HG03457 (cell line): ENCODE measurements around the gene CD24.
"Not testable (repeated sequence)": the region's sequence is repeated elsewhere in the genome, so short reads cannot be mapped to it uniquely, and the experiment has no call there.

ENCODE experiments used
- ATAC-seq: cut with Tn5 transposase; IDR thresholded peaks from one replicate; pipeline ENCODE4 v1.9.1; 2021; ENCODE audit warnings: moderate number of reproducible peaks; ENCODE audit not compliant: unreplicated experiment

CD24 gene

GRCh38 chr6:106970769-106971168 lies 3.8 kb downstream of the CD24 start:
- ATAC-seq: not testable (repeated sequence)

- ATAC-seq: no peak
Observed at GRCh38 chr6:106967936-106968555, 6.5 kb downstream of the CD24 start.

- no peak for ATAC-seq
Observed at GRCh38 chr6:106966671-106967640, 7.6 kb downstream of the CD24 start.

- ATAC-seq: no peak
Observed at GRCh38 chr6:106966229-106966628, 8.3 kb downstream of the CD24 start.

GRCh38 chr6:106964954-106965353 lies 9.6 kb downstream of the CD24 start:
- no peak for ATAC-seq

- no peak for ATAC-seq
Observed at GRCh38 chr6:106964099-106964498, 10.4 kb downstream of the CD24 start.

- no peak for ATAC-seq
Observed at GRCh38 chr6:106963544-106963943, 11.0 kb downstream of the CD24 start.

GRCh38 chr6:106961801-106962200 lies 12.7 kb downstream of the CD24 start:
- ATAC-seq: no peak

GRCh38 chr6:106961136-106961535 lies 13.4 kb downstream of the CD24 start:
- no peak for ATAC-seq

DNA sequence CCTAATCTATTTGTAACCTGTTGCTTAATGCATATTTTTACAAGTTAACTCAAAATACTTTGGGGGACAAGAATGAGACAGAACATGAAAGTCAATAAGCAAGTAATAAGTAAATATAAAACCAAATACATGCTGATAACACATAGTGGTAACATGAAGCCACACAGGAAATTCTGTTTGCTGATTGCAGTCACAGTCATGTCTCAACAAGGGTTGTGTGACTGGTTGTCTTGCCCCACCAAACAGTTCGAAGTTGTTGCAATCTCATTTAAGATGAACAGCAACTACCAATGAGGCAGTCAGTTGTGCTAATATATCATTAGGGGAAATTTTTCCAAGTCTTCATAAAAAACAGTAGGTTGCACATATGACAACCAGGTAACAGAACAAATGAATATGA lies 14.5 kb downstream of the CD24 start:
- ATAC-seq: no peak

- no peak for ATAC-seq
Observed at GRCh38 chr6:106939848-106940247, 34.7 kb downstream of the CD24 start.

DNA sequence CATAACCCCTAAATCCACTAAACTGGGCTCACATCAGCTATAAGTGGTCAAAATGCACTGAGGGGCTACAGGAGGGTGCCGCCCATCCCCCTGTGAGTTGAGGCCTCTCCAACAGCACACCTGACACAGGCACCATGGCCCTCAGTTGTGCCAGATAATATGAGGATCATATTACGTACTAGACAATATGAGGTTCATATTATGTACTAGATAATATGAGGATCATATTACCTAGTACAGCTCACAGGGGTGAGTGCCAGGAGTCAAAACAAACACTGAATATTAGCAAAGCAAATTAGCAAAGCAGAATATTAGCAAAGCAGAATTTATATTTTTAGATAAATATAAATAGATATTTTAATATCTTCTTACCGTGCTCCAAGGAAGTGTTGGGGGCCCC lies 35.3 kb downstream of the CD24 start:
- ATAC-seq: no peak

GRCh38 chr6:106927531-106928398 lies 46.8 kb downstream of the CD24 start:
- ATAC-seq: no peak

DNA sequence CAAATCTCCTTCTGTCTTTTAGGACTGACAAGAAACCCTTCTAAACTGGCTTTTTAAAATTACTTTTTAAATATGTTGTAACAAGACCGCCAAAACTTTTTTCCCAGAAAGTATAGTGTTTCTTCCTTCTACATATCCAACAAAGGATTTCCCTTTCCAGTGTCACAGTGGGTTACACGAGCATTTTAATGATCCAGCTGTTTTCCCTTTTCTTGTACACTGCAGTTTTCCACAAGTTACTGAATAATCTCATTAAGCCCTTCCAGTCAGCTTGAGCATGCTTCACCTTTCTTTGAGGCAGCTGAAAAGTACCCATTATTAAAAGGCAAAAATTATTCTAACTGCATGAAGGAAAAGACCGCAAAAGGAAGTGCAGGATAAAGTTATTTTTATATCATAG lies 48.6 kb downstream of the CD24 start:
- ATAC-seq: no peak

- no peak for ATAC-seq
Observed at GRCh38 chr6:106924694-106925523, 49.6 kb downstream of the CD24 start.

DNA sequence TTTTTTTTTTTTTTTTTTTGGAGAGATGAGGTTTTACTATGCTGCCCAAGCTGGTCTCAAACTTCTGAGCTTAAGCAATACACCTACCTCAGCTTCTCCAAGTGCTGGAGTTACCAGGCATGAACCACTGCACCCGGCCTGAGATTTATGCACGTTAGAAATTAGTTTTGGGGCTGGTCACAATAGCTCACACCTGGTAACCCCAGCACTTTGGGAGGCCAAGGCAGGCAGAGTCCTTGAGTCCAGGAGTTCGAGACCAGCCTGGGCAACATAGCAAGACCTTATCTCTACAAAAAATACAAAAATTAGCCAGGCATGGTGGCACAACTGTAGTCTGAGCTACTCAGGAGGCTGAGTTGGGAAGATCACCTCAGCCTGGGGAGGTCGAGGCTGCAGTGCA lies 51.9 kb downstream of the CD24 start:
- no peak for ATAC-seq
